Karpas-422 (cell line): Measurements from ENCODE around the gene PTPRG. TPM values are rescaled to one million over a fixed set of nuclear protein-coding genes. Genes with fewer than 3 reads are reported as not detected.

Experiments used
- DNase-seq: peaks from one replicate; pipeline ENCODE4 v3.0.0-alpha.2; 2015
- H2AFZ ChIP-seq: fragments of 200-600 bp; sonication (generic); 2 replicates; pipeline ENCODE4 v1.6.1; 2014; ENCODE audit warnings: antibody characterized with exemption, low read length, mixed read lengths
- H3K27ac ChIP-seq: fragments of 200-600 bp; sonication (generic); 2 replicates; pipeline ENCODE4 v1.5.1; 2014; ENCODE audit warnings: mild to moderate bottlenecking, low read length, moderate library complexity
- H3K27me3 ChIP-seq: fragments of 200-600 bp; sonication (generic); 2 replicates; pipeline ENCODE4 v1.6.1; 2014; ENCODE audit warnings: low read length, mixed read lengths
- H3K36me3 ChIP-seq: fragments of 200-600 bp; sonication (generic); 2 replicates; pipeline ENCODE4 v1.6.1; 2014; ENCODE audit warnings: low read length, mixed read lengths; ENCODE audit not compliant: insufficient read depth
- H3K4me1 ChIP-seq: fragments of 200-600 bp; sonication (generic); 2 replicates; pipeline ENCODE4 v1.6.1; 2014; ENCODE audit warnings: mild to moderate bottlenecking, low read length, mixed read lengths
- H3K4me2 ChIP-seq: fragments of 200-600 bp; sonication (generic); 2 replicates; pipeline ENCODE4 v1.6.1; 2014; ENCODE audit warnings: low read length, low read depth, mild to moderate bottlenecking; ENCODE audit not compliant: poor library complexity, severe bottlenecking
- H3K4me3 ChIP-seq: fragments of 200-600 bp; sonication (generic); 2 replicates; pipeline ENCODE4 v1.5.1; 2014; ENCODE audit warnings: mild to moderate bottlenecking, antibody characterized with exemption, low read length, mixed read lengths
- H3K79me2 ChIP-seq: fragments of 200-600 bp; sonication (generic); 2 replicates; pipeline ENCODE4 v1.6.1; 2014; ENCODE audit warnings: mild to moderate bottlenecking, low read length, mixed read lengths
- H3K9ac ChIP-seq: fragments of 200-600 bp; sonication (generic); 2 replicates; pipeline ENCODE4 v1.6.0; 2014; ENCODE audit warnings: low read length
- H3K9me2 ChIP-seq: fragments of 200-600 bp; sonication (generic), shearing (Covaris generic); replicated peaks from 2 replicates; pipeline ENCODE4 v1.6.0; 2014; ENCODE audit warnings: mild to moderate bottlenecking, low read length, moderate library complexity; ENCODE audit not compliant: insufficient read depth
- H3K9me3 ChIP-seq: fragments of 300-700, 200-600 bp; sonication (generic); 2 replicates; pipeline ENCODE4 v1.6.1; 2014; ENCODE audit warnings: low read length, mixed read lengths
- H4K20me1 ChIP-seq: fragments of 200-600 bp; sonication (generic); 2 replicates; pipeline ENCODE4 v1.6.1; 2014; ENCODE audit warnings: mild to moderate bottlenecking, antibody characterized with exemption, low read length, low read depth; ENCODE audit not compliant: insufficient read depth
- total RNA-seq: library from RNA; depleted of rRNA; stranded (reverse); fragments of >200 nt; shearing (Covaris generic); gene quantifications from 2 replicates; pipeline ENCODE4 v1.2.3, GENCODE V29; 2014; ENCODE audit warnings: low replicate concordance

PTPRG gene
- total RNA-seq, 1 experiment from 2014 or later = not detected

GRCh38 chr3:61683549-61684236 is 122.3 kb downstream of the PTPRG start:
- Histone ChIP-seq H3K9me3 (no peaks in the 10 kb centered on the region; the same call in 1 of the 2 replicates), H2AFZ (no peak overlapping the region), H3K9me2 (no peaks in the 10 kb centered on the region), H4K20me1 (no peaks in the 10 kb centered on the region), H3K27me3 (no peaks in the 10 kb centered on the region), H3K27ac (no peak overlapping the region), H3K36me3 (no peaks in the 10 kb centered on the region), H3K4me2 (no peak overlapping the region), H3K4me1 (no peaks in the 10 kb centered on the region), H3K9ac (no peak overlapping the region), H3K79me2 (no peaks in the 10 kb centered on the region), H3K4me3 (no peak overlapping the region)
- DNase-seq = no peak

DNA sequence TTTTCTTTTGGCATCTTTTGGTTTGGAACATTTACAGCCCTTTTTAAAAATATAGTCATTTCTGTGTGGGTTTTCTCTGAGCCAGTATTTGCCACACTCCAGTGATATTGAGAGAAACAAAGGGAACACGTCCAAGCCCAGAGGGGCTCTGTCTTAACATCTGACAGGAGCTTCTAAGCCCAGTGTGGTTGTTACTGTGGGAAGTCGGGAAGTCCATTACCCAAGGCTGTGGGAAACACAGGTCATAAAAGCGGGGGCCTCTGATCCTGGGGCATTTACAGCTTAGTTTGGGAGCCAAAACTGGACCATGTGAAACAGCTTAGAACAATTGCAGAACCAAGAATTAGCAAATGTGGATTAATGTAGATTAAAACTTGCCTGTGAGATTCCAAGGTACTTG is 123.0 kb downstream of the PTPRG start:
- no peak overlapping the region for H3K4me3 ChIP-seq

DNA sequence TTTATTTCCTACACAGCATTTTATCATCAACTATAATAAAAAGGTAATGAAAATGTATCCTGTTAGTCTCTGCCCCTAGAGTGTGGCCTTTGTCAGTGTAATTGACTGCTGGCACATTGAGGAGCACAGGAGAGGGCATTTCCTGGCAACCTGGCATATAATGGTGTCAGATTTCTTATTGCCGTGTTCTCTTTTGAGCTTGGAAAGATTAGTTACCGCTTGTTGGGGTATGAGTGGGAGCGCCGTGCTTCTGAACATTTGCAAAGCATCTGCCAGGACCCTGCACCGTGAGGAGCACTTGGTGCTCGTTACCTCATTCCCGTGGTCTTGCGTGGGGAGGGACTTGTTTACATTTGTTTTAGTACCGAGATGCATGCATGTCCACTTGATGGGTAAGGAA is 124.4 kb downstream of the PTPRG start:
- H3K36me3 ChIP-seq = no peaks in the 10 kb centered on the region
- no peaks in the 10 kb centered on the region for H3K9me2 ChIP-seq
- H3K27me3 ChIP-seq = no peaks in the 10 kb centered on the region
- H3K4me1 ChIP-seq = no peaks in the 10 kb centered on the region
- no peak overlapping the region for H2AFZ ChIP-seq
- no peak overlapping the region for H3K4me3 ChIP-seq
- no peak overlapping the region for H3K9ac ChIP-seq
- H3K79me2 ChIP-seq = no peaks in the 10 kb centered on the region
- DNase-seq = no peak
- H3K9me3 ChIP-seq = no peaks in the 10 kb centered on the region; the same call in 1 of the 2 replicates
- no peak overlapping the region for H3K4me2 ChIP-seq
- H4K20me1 ChIP-seq = no peaks in the 10 kb centered on the region
- H3K27ac ChIP-seq = no peak overlapping the region

More for the DNA sequence above, 123.0 kb downstream of the PTPRG start:
- H3K9ac ChIP-seq = no peak overlapping the region
- no peak for DNase-seq
- no peak overlapping the region for H3K27ac ChIP-seq
- H3K9me3 ChIP-seq = no peaks in the 10 kb centered on the region; the same call in 1 of the 2 replicates
- no peak overlapping the region for H3K4me2 ChIP-seq
- no peaks in the 10 kb centered on the region for H3K27me3 ChIP-seq
- H3K36me3 ChIP-seq = no peaks in the 10 kb centered on the region
- no peak overlapping the region for H2AFZ ChIP-seq
- no peaks in the 10 kb centered on the region for H3K79me2 ChIP-seq
- no peaks in the 10 kb centered on the region for H3K9me2 ChIP-seq
- no peaks in the 10 kb centered on the region for H3K4me1 ChIP-seq
- no peaks in the 10 kb centered on the region for H4K20me1 ChIP-seq

- H3K9ac ChIP-seq = no peak overlapping the region
- no peaks in the 10 kb centered on the region; the same call in 1 of the 2 replicates for H3K9me3 ChIP-seq
- no peak overlapping the region for H3K4me3 ChIP-seq
- no peaks in the 10 kb centered on the region for H4K20me1 ChIP-seq
- H3K36me3 ChIP-seq = no peaks in the 10 kb centered on the region
- H3K27me3 ChIP-seq = no peaks in the 10 kb centered on the region
- H3K4me1 ChIP-seq = no peaks in the 10 kb centered on the region
- no peak for DNase-seq
- H3K79me2 ChIP-seq = no peaks in the 10 kb centered on the region
- no peak overlapping the region for H3K27ac ChIP-seq
- no peaks in the 10 kb centered on the region for H3K9me2 ChIP-seq
- H3K4me2 ChIP-seq = no peak overlapping the region
- no peak overlapping the region for H2AFZ ChIP-seq
These were observed 124.9 kb downstream of the PTPRG start for GRCh38 chr3:61686228-61686648.

DNA sequence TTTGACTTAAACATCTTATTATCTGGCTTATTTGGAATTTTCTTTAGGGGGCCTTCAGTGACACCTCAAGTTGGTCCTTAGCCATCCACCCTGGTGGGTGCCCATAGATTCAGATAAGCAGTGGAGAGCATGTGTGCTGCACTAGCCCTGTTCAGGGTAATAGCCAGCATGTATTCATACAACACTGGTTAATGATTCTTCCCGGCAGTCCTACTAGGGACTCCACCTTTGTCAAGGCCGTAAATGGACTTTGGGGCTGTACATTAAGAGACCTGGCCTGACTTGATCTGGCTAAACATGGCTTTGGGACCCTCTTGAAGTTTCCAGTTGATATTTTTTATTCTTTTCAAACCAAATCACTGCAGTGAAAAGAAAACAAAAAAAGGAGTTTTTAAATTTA is 125.8 kb downstream of the PTPRG start:
- Histone ChIP-seq H3K9me3 (no peaks in the 10 kb centered on the region; the same call in 1 of the 2 replicates), H3K4me3 (no peak overlapping the region), H3K27ac (no peak overlapping the region), H3K9ac (no peak overlapping the region), H3K4me2 (no peak overlapping the region), H3K79me2 (no peaks in the 10 kb centered on the region), H3K9me2 (no peaks in the 10 kb centered on the region), H4K20me1 (no peaks in the 10 kb centered on the region), H3K36me3 (no peaks in the 10 kb centered on the region), H3K4me1 (no peaks in the 10 kb centered on the region), H3K27me3 (no peaks in the 10 kb centered on the region), H2AFZ (no peak overlapping the region)
- no peak for DNase-seq

GRCh38 chr3:61687663-61688306 is 126.4 kb downstream of the PTPRG start:
- H3K4me2 ChIP-seq = no peak overlapping the region
- no peak overlapping the region for H2AFZ ChIP-seq
- H3K9me2 ChIP-seq = no peaks in the 10 kb centered on the region
- H3K36me3 ChIP-seq = no peaks in the 10 kb centered on the region
- no peaks in the 10 kb centered on the region; the same call in 1 of the 2 replicates for H3K9me3 ChIP-seq
- no peak overlapping the region for H3K27ac ChIP-seq
- no peaks in the 10 kb centered on the region for H3K27me3 ChIP-seq
- H4K20me1 ChIP-seq = no peaks in the 10 kb centered on the region
- DNase-seq = no peak
- no peak overlapping the region for H3K9ac ChIP-seq
- H3K4me3 ChIP-seq = no peak overlapping the region
- no peaks in the 10 kb centered on the region for H3K79me2 ChIP-seq
- no peaks in the 10 kb centered on the region for H3K4me1 ChIP-seq

DNA sequence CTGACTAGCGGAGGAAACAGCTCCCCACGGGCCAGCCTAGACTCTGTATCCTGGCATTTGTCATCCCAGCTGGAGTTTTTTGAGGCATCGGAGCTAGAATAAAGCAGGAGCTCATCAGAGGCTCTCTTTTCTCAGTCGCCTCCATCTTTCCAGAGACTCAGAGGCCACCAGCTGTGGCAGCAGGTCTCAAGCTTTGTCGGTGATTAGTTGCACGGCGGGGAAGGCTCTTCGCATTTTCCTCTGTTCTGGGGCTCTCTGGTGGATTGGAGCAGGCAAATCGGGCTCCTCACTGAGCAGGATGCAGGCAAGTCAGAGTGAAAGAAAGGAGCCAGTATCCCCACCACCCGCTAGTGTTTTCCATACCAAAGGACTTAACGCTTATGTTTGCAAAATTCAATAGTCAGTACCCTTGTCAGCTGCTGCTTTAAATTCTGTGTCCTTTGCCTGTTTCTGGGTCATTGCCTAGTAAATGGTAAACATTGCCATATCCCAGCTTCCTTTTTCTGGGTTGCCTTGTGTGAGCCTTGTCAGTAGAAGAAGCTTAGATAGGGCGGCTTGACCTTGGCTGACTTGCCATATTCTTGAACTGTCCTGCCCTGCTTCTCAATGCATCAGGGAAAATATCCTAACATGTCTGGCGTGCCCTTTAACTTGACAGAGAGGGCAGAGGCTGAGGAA is 127.1 kb downstream of the PTPRG start:
- no peak for DNase-seq
- no peak overlapping the region for H3K9ac ChIP-seq
- H3K9me3 ChIP-seq = no peaks in the 10 kb centered on the region; the same call in 1 of the 2 replicates
- H3K36me3 ChIP-seq = no peaks in the 10 kb centered on the region
- no peaks in the 10 kb centered on the region for H3K27me3 ChIP-seq
- H3K9me2 ChIP-seq = no peaks in the 10 kb centered on the region
- H3K4me2 ChIP-seq = no peak overlapping the region
- H2AFZ ChIP-seq = no peak overlapping the region
- H3K27ac ChIP-seq = no peak overlapping the region
- H3K4me3 ChIP-seq = no peak overlapping the region
- no peaks in the 10 kb centered on the region for H3K4me1 ChIP-seq
- H4K20me1 ChIP-seq = no peaks in the 10 kb centered on the region
- no peaks in the 10 kb centered on the region for H3K79me2 ChIP-seq

- Histone ChIP-seq H4K20me1 (no peaks in the 10 kb centered on the region), H3K27me3 (no peaks in the 10 kb centered on the region), H3K27ac (no peak overlapping the region), H3K4me2 (no peak overlapping the region), H3K4me3 (no peak overlapping the region), H3K9ac (no peak overlapping the region), H3K4me1 (no peaks in the 10 kb centered on the region), H3K9me3 (no peaks in the 10 kb centered on the region; the same call in 1 of the 2 replicates), H2AFZ (no peak overlapping the region), H3K79me2 (no peaks in the 10 kb centered on the region), H3K36me3 (no peaks in the 10 kb centered on the region), H3K9me2 (no peaks in the 10 kb centered on the region)
- no peak for DNase-seq
These were observed 128.6 kb downstream of the PTPRG start for GRCh38 chr3:61690016-61690415.
